Hematopoietic multipotent progenitor cell treated with erythropoietin and hydrocortisone succinate and interleukin-3 and kit ligand, for 8 days (in vitro differentiated cells): Measurements from ENCODE around the gene IRF2BPL.
A peak's percentile ranks its signal among the peaks of the same experiment; 100 is the strongest.

Experiments
- DNase-seq: peaks from one replicate; pipeline ENCODE4 v3.0.0-alpha.2; 2015

The IRF2BPL gene

DNA sequence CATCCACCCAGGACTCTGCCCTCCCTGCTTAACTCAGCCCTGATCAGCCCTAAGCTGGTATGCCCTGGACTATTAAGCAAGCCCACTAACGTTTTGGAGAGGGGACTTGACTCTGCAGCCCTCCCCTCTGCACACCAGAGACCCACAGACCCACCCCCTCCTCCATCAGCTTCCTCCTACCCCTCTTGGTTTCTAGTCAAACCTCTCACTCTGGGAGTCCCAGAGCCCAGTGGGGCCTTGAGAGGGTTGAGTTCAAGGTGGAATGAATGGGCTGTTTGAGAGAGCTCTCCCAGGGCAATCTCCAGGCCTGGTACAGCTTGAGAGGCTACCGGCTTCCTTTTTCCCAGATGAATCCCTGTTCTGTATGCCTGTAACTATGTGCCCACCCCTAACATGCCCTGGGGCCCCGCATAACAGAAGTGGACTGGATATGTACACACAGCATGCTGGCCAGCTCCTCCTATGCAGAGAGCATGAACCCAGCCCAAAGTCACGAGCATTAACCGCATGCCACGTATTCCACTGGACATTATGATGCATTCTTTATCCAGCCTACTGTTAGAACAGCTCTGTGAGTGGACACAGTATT, 43.6 kb downstream of the IRF2BPL start:
- no peak for DNase-seq

DNA sequence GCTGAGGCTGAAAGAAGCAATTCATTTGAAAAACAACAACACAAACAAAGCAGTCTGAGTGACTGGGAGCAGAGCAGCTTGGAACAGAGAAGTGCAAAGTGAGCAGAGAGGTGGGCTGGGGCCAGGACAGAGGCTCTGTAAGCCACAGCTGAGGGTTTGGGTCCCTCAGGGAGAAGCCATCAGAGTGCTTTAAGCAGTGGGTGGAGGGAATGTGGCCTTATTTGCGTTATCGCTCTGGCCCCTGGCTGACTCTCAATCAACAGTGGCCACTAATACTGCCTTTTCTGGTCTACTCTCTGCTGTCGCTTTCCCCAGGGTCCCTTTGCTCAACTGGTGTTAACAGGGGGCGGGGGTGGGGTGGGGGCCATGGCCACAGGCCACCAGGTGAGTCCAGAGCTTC, 44.2 kb downstream of the IRF2BPL start:
- no peak for DNase-seq

DNA sequence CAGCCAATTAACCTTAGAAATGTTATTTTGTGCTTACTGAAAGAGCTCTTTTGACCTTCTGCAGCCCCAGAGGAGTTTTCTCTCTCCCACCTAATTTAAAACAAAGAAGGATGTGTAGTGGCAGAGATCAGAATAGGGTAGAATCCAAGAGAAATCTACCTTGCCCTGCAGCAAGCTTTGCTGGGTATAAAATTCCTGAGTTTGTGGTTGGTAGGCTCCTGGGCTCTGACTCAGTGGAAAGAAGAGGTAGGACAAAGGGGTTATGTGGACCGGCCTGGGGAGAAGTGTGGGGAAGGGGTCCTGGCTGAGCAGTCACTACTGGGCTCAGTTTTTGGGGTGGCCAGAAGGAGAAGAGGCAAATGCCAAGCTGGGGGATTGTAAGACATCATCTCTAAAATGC, 46.8 kb downstream of the IRF2BPL start:
- DNase-seq, result no peak

DNA sequence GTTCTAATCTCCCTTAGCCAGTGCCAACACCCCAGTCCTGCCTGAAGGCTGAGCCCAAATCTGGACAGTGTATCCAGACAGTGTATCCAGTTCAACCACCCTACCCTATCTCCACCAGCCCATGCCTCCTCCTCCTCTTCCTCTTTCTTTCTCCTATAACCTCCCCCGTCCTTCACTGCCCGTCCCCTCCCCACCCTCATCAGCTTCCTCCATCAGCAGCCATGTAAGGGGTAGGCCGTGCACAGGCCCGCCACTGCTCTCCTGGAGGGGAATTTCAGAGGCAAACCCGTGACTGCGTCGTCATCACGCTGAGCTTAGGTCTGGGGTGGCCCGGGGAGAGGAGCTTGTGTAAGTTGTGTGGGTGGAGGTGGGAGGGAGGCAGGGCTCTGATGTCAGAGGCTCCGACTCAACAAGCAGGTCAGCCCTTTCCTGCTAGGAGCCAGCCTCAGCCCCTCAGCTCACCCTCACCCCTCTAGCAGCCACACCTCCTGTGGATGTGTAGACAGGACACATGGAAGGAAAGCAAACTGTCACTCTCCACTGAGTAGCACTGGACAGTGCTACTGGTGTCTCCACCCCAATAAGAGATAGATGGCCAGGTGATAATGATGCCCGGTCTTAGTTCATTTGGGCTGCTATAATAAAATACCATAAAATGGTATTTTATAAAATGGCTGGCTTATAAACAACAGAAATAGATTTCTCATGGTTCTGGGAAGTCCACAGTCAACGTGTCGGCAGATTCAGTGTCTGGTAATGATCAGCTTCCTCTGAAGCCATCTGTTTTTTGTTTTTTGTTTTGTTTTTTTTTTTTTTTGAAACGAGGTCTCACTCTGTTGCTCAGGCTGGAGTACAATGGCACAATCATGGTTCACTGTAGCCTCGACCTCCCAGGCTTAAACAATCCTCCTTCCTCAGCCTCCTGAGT, 50.5 kb downstream of the IRF2BPL start:
- peak; percentile 63 for DNase-seq

DNA sequence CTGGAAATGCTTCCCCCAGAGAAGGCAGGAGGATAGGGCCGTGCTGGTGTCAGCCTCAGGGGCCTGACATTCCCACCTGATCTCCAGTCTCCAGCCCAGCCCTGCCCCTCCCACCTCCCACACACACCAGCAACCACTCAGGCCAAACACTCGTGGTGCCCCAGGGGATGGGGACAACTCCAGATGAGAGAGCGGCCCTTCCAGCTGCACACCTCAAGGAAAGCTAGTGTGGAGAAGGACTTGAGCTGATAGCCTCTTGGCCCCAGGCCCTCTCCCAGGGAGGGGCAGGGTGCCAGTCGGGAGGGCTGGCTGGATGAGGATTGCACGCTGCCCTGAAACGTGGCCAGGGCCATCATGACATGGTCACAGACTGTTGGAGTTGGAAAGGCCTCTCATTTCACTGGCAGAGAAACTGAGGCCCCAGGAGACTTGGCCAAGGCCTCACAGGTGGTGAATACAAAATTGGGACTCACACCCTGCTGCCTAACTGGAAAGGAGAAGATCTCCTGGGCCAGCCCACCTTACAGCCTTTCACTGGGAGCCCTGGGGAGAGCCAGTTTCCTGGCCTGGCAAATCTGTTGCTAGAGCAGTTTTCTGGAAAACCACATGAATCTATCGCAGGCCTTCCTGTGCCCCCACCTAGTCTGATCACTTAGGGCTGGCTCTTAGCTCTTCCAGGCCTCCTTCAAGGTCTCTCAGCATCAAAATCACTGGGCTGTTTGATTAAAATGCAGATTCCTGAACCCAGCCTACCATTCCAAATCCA, 52.1 kb downstream of the IRF2BPL start:
- DNase-seq, result no peak

DNA sequence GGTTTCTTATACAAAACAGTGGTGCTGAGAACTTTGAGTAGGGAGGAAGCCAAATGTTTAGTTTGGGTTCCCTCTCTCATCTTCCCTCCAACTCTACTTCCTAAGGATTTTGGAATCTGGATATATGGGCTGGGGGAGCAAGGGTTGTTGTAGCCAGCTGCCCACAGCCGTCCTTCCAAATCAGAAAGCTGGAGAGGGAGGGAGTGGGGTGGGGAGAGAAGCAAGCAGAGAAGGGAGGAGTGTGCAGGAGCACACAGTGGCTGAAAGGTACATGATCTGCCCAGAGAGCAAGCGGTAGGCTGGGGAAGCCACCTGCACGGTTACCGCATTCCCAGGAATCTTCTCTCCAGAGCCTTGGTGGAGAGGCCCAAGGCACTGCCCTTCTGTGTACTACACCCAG, 52.7 kb downstream of the IRF2BPL start:
- DNase-seq, result no peak

DNA sequence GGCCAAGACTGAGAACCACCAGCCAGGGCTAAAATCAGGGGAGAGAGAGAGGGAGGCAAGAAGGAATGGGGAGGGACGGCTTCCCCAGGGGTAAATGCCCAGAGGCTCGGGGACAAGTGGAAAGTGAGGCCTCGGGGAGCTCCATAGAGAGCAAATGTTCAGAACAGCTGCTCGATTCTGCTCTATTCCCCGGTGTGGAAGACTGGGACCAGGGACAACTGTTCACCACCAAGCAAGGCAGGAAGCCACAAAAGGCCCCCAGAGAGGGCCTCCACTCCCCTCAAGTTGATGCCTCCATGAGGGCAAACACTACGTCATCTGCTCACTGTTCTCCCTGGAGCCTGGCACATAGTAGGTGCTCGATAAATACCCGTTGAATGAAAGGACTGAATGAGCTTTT, 53.5 kb downstream of the IRF2BPL start:
- DNase-seq, result no peak
